IMR-90 (cell line): Measurements from ENCODE around the gene CHRNA10. TPM values are rescaled to one million over a fixed set of nuclear protein-coding genes. Genes with fewer than 3 reads are reported as not detected.
A peak's percentile ranks its signal among the peaks of the same experiment; 100 is the strongest.

ENCODE experiments used
- ATAC-seq: fragments of 200-7000 bp; cut with Tn5 transposase; 2 replicates; pipeline ENCODE4 v1.9.1; 2020; ENCODE audit warnings: low read depth, mild to moderate bottlenecking, moderate library complexity
- BruUV-seq: library from RNA; stranded (reverse); fragments of 400-500 nt; replicated peaks from 2 replicates; lab custom pipeline; 2021; lab: Mats Ljungman, UMichigan
- CTCF ChIA-PET: fragments of 300-600 bp; formaldehyde crosslinking; extraction: SDS; loops from one replicate; lab custom pipeline; 2021; ENCODE audit warnings: antibody characterized with exemption; lab: Yijun Ruan, JAX
- POLR2A ChIA-PET: fragments of 300-600 bp; sonication (Branson Sonifier 250); formaldehyde crosslinking; loops from one replicate; lab custom pipeline; 2022; ENCODE audit warnings: antibody characterized with exemption; ENCODE audit not compliant: unreplicated experiment; lab: Charles Lee
- DNase-seq: peaks from one replicate; pipeline ENCODE4 v3.0.0; 2013
- H2AFZ ChIP-seq: replicated peaks from 2 replicates; pipeline ENCODE3; 2013; ENCODE audit warnings: low read length, mild to moderate bottlenecking; ENCODE audit not compliant: poor library complexity
- H2AK5ac ChIP-seq: 2 replicates; pipeline ENCODE4 v1.6.1; 2013; ENCODE audit warnings: low read depth, low read length, inconsistent platforms
- H2AK9ac ChIP-seq: replicated peaks from 2 replicates; pipeline ENCODE3; 2013; ENCODE audit warnings: mild to moderate bottlenecking, low read depth, low read length, moderate library complexity; ENCODE audit not compliant: poor library complexity
- H2BK120ac ChIP-seq: 2 replicates; pipeline ENCODE4 v1.6.1; 2013; ENCODE audit warnings: low read depth, low read length, inconsistent platforms
- H2BK15ac ChIP-seq: 3 replicates; pipeline ENCODE4 v1.6.1; 2013; ENCODE audit warnings: low read depth, low read length, inconsistent platforms
- H2BK20ac ChIP-seq: 2 replicates; pipeline ENCODE4 v1.6.1; 2013; ENCODE audit warnings: low read depth, mild to moderate bottlenecking, inconsistent platforms, low read length, moderate library complexity
- H2BK5ac ChIP-seq: 2 replicates; pipeline ENCODE4 v1.6.1; 2013; ENCODE audit warnings: mild to moderate bottlenecking, low read depth, low read length, inconsistent platforms; ENCODE audit not compliant: poor library complexity, severe bottlenecking
- H3K14ac ChIP-seq: replicated peaks from 2 replicates; pipeline ENCODE4 v1.6.1; 2013; ENCODE audit warnings: low read depth, low read length, inconsistent platforms
- H3K18ac ChIP-seq: 2 replicates; pipeline ENCODE4 v1.6.1; 2013; ENCODE audit warnings: low read depth, low read length, control low read depth
- H3K23ac ChIP-seq: 2 replicates; pipeline ENCODE4 v1.6.1; 2013; ENCODE audit warnings: low read depth, low read length, inconsistent platforms
- H3K27ac ChIP-seq: 2 replicates; pipeline ENCODE4 v1.5.1; 2013; ENCODE audit warnings: mild to moderate bottlenecking, control low read depth, low read length; ENCODE audit not compliant: insufficient read depth
- H3K27me3 ChIP-seq: 2 replicates; pipeline ENCODE4 v1.6.1; 2013; ENCODE audit warnings: low read length; ENCODE audit not compliant: control insufficient read depth, insufficient read depth
- H3K36me3 ChIP-seq: 2 replicates; pipeline ENCODE4 v1.6.1; 2013; ENCODE audit warnings: low read length, mixed read lengths; ENCODE audit not compliant: control insufficient read depth, insufficient read depth
- H3K4ac ChIP-seq: 2 replicates; pipeline ENCODE4 v1.6.1; 2013; ENCODE audit warnings: low read depth, low read length, inconsistent platforms
- H3K4me1 ChIP-seq: 2 replicates; pipeline ENCODE4 v1.6.1; 2013; ENCODE audit warnings: low read length, mixed read lengths; ENCODE audit not compliant: control insufficient read depth, insufficient read depth
- H3K4me2 ChIP-seq: 2 replicates; pipeline ENCODE4 v1.6.1; 2013; ENCODE audit warnings: low read depth, mild to moderate bottlenecking, control low read depth, low read length, moderate library complexity
- H3K4me3 ChIP-seq: 2 replicates; pipeline ENCODE4 v1.5.1; 2013; ENCODE audit warnings: low read depth, mild to moderate bottlenecking, control low read depth, low read length, moderate library complexity; ENCODE audit not compliant: insufficient read depth
- H3K56ac ChIP-seq: 2 replicates; pipeline ENCODE4 v1.6.1; 2013; ENCODE audit warnings: low read length, inconsistent platforms; ENCODE audit not compliant: insufficient read depth; ENCODE audit errors: extremely low read depth
- H3K79me1 ChIP-seq, 2 experiments: 2 replicates each; pipeline ENCODE4 v1.6.1; 2013; ENCODE audit warnings: low read length in 2 of 2, inconsistent platforms in 1 of 2, low read depth in 1 of 2
- H3K9ac ChIP-seq: 2 replicates; pipeline ENCODE4 v1.6.1; 2013; ENCODE audit warnings: low read depth, low read length, control low read depth
- H3K9me1 ChIP-seq: 2 replicates; pipeline ENCODE4 v1.6.1; 2013; ENCODE audit warnings: low read length, inconsistent platforms; ENCODE audit not compliant: insufficient read depth
- H3K9me3 ChIP-seq: 2 replicates; pipeline ENCODE4 v1.6.1; 2013; ENCODE audit warnings: low read length; ENCODE audit not compliant: control insufficient read depth, insufficient read depth
- H4K20me1 ChIP-seq: 2 replicates; pipeline ENCODE4 v1.6.1; 2013; ENCODE audit warnings: low read length, inconsistent platforms; ENCODE audit not compliant: insufficient read depth
- H4K5ac ChIP-seq: 2 replicates; pipeline ENCODE4 v1.6.1; 2013; ENCODE audit warnings: mild to moderate bottlenecking, low read depth, low read length, control low read depth
- H4K8ac ChIP-seq, 2 experiments: 2 replicates each; pipeline ENCODE4 v1.6.1; 2013; ENCODE audit warnings: low read depth in 2 of 2, low read length in 2 of 2, control low read depth in 1 of 2, inconsistent platforms in 1 of 2
- H4K91ac ChIP-seq: 2 replicates; pipeline ENCODE4 v1.6.1; 2013; ENCODE audit warnings: low read depth, low read length, inconsistent platforms; ENCODE audit not compliant: insufficient read depth
- CHD1 ChIP-seq: IDR thresholded peaks from 2 replicates; pipeline ENCODE4 v1.6.1; 2012; ENCODE audit warnings: low read depth, low read length, improper control_type of control experiment
- ELK1 ChIP-seq: fragments of 150-350 bp; IDR thresholded peaks from 2 replicates; pipeline ENCODE4 v1.6.1; 2016; ENCODE audit warnings: low read depth, mild to moderate bottlenecking, low read length, moderate library complexity, borderline replicate concordance
- FOS ChIP-seq: fragments of 150-350 bp; IDR thresholded peaks from 2 replicates; pipeline ENCODE4 v1.6.1; 2016; ENCODE audit warnings: low read depth, low read length
- MXI1 ChIP-seq: IDR thresholded peaks from 2 replicates; pipeline ENCODE4 v1.6.1; 2012; ENCODE audit warnings: low read depth, mild to moderate bottlenecking, low read length, moderate library complexity, borderline replicate concordance
- RAD21 ChIP-seq: IDR thresholded peaks from 2 replicates; pipeline ENCODE4 v1.6.1; 2012; ENCODE audit warnings: low read length, improper control_type of control experiment
- WGBS, 2 experiments: methylation state at CpG; one replicate each; pipeline versions ENCODE4 v1.1.5 to v1.1.7; 2013; ENCODE audit warnings: missing lambda C conversion rate in 2 of 2; ENCODE audit not compliant: insufficient read length in 1 of 2; ENCODE audit errors: extremely low coverage in 2 of 2; 5-methylcytosine and 5-hydroxymethylcytosine counted together
- dilution Hi-C: fragments of 300-500 bp; cut with HindIII; formaldehyde crosslinking; loops from one replicate; pipeline ENCODE4 v1.14.3; 2018; ENCODE audit warnings: low sequenced_read_pairs; ENCODE audit not compliant: unreplicated experiment
- in situ Hi-C: fragments of 300-500 bp; cut with MboI; formaldehyde crosslinking; loops from 3 replicates; pipeline ENCODE4 v1.14.3; 2019; ENCODE audit warnings: low sequenced_read_pairs, inconsistent platforms, mixed read lengths
- intact Hi-C: fragments of 100-400 bp; cut with micrococcal nuclease; formaldehyde crosslinking; loops from 2 replicates; pipeline ENCODE4 v1.10.0; 2022
- microRNA-seq, 2 experiments: library from miRNA; stranded (forward) in 1 of 2; unstranded in 1 of 2; fragments of 10-50 nt in 1 of 2; fragments of <30 nt in 1 of 2; gene quantifications in 1 of 2; microRNA quantifications in 1 of 2; one replicate each; pipeline versions ENCODE3 to v1.1.0; 2013 to 2020; ENCODE audit not compliant: insufficient read depth in 1 of 2, insufficient read length in 1 of 2, unreplicated experiment in 1 of 2
- polyA plus RNA-seq, 3 experiments: library from polyadenylated mRNA; depleted of rRNA; stranded (reverse); fragments of >200 nt; gene quantifications; 2 replicates each; pipeline ENCODE4 v1.2.3, GENCODE V29; 2012; ENCODE audit warnings: low replicate concordance in 1 of 3
- small RNA-seq, 5 experiments: library from RNA; depleted of rRNA; stranded (forward); fragments of <200 nt; gene quantifications; one replicate each; pipeline ENCODE3, GENCODE V24; 2012
- total RNA-seq: library from RNA; depleted of rRNA; stranded (reverse); fragments of >200 nt; gene quantifications from 2 replicates; pipeline ENCODE4 v1.2.3, GENCODE V29; 2012; rRNA removed

Gene CHRNA10
- total and polyA plus RNA-seq, 2 of the 4 experiments (the other 2 are of a cell fraction) = 0.36 to 0.79 TPM

GRCh38 chr11:3615998-3616397 lies 55.2 kb downstream of the CHRNA10 start:
- no peak overlapping the region; the same call in 1 of the 2 replicates for H4K91ac ChIP-seq
- CTCF ChIA-PET = interaction anchor here (0.6 kb wide), 2 partner anchors 10 to 25 kb away, joined by 3 read pairs; no protein-coding TSS in a partner anchor
- H2BK20ac ChIP-seq = no peak overlapping the region; the same call in 1 of the 2 replicates
- no peak overlapping the region for H3K23ac ChIP-seq
- H3K9me3 ChIP-seq = no peaks in the 10 kb centered on the region; the same call in 1 of the 2 replicates
- no peaks in the 10 kb centered on the region for H4K20me1 ChIP-seq
- H2BK5ac ChIP-seq = peak overlapping the region; percentile 67
- peak overlapping the region; percentile 33; the same call in 1 of the 2 replicates for H2AK5ac ChIP-seq
- H3K14ac ChIP-seq = 0 out of 2 replicates have a peak overlapping the region, but pooled peaks have one; percentile 50
- H3K4me1 ChIP-seq = peaks cover 2% of the 10 kb centered on the region; the same call in 1 of the 2 replicates
- H2AK9ac ChIP-seq = peak overlapping the region; percentile 91
- H4K5ac ChIP-seq = peak overlapping the region; percentile 89
- no TSS peak for BruUV-seq
- H3K56ac ChIP-seq = no peak overlapping the region
- DNase-seq (no peak), ATAC-seq (peak; percentile 48; the same call in 1 of the 2 replicates)
- H2BK120ac ChIP-seq = peak overlapping the region; percentile 88; the same call in 1 of the 2 replicates
- TF ChIP-seq MXI1 = no peak
- TF ChIP-seq RAD21 = no peak
- no peak for TF ChIP-seq FOS
- TF ChIP-seq CHD1 = no peak
- no peak for TF ChIP-seq ELK1
- H3K4me2 ChIP-seq = no peak overlapping the region
- H3K27ac ChIP-seq = peak overlapping the region; percentile 43; the same call in 1 of the 2 replicates
- peak overlapping the region; percentile 73 to 77; a peak in 2 of 4 replicates for H4K8ac ChIP-seq
- H3K9ac ChIP-seq = no peak overlapping the region
- H2BK15ac ChIP-seq = no peak overlapping the region
- no peaks in the 10 kb centered on the region for H3K9me1 ChIP-seq
- no peak overlapping the region for H3K4ac ChIP-seq
- no peaks in the 10 kb centered on the region for H3K79me1 ChIP-seq
- POLR2A ChIA-PET = no interaction called here
- H3K18ac ChIP-seq = peak overlapping the region; percentile 88
- H3K36me3 ChIP-seq = no peaks in the 10 kb centered on the region
- no CpG with 5 or more reads among the region's 6 CpGs for WGBS, 2 experiments
- peaks cover under 1% of the 10 kb centered on the region for H3K27me3 ChIP-seq
- in situ Hi-C loops (no loop called here), dilution Hi-C loops (no loop called here), intact Hi-C loops (no loop called here)
- no peak overlapping the region for H3K4me3 ChIP-seq
- peak overlapping the region; percentile 81 for H2AFZ ChIP-seq

Small RNA genes lying within 50 kb of the gene (microRNA-seq; reads per million reads assigned to microRNA genes)
- gene RF00019 (ENCODE audit: insufficient read depth, insufficient read length) (not detected), gene RNU6-1143P (ENCODE audit: insufficient read depth, insufficient read length) (not detected)

Small RNA genes lying within 50 kb of the gene (small RNA-seq; reads per million reads assigned to genes)
- gene RF00019 (0 reads per million in 5 experiments), gene RNU6-1143P (0 reads per million in 5 experiments)

Other genes starting within 250 kb of the CHRNA10 start
- not detected in 2 replicates for gene ART5, start 29.4 kb downstream of the CHRNA10 start, total RNA-seq
- not detected in 2 replicates for gene ART5, start 29.4 kb downstream of the CHRNA10 start, polyA plus RNA-seq (2012; rRNA removed)
- not detected in 2 replicates for gene ART1, start 26.3 kb downstream of the CHRNA10 start, total RNA-seq
- gene ART1, start 26.3 kb downstream of the CHRNA10 start, polyA plus RNA-seq (2012; rRNA removed) = not detected in 2 replicates
- 138 and 145 TPM in 2 replicates for gene NUP98, start 126.2 kb upstream of the CHRNA10 start, total RNA-seq
- gene NUP98, start 126.2 kb upstream of the CHRNA10 start, polyA plus RNA-seq (2012; rRNA removed) = 103 and 105 TPM in 2 replicates
- 10.6 TPM in 2 replicates for gene PGAP2, start 137.2 kb upstream of the CHRNA10 start, total RNA-seq
- gene PGAP2, start 137.2 kb upstream of the CHRNA10 start, polyA plus RNA-seq (2012; rRNA removed) = 31.3 and 36.7 TPM in 2 replicates
- gene RHOG, start 169.6 kb upstream of the CHRNA10 start, total RNA-seq = 16.3 and 20.6 TPM in 2 replicates
- 106 and 114 TPM in 2 replicates for gene RHOG, start 169.6 kb upstream of the CHRNA10 start, polyA plus RNA-seq (2012; rRNA removed)
- gene STIM1, start 184.3 kb upstream of the CHRNA10 start, total RNA-seq = 13.9 and 17.9 TPM in 2 replicates
- gene STIM1, start 184.3 kb upstream of the CHRNA10 start, polyA plus RNA-seq (2012; rRNA removed) = 19.2 and 23.0 TPM in 2 replicates